ENCODE data around the gene ORAI3. TPM values are rescaled to one million over a fixed set of nuclear protein-coding genes. Genes with fewer than 3 reads are reported as not detected.

Gene ORAI3
- total and polyA plus RNA-seq, 2 of the 13 experiments (the other 11 are each of a cell fraction or from before 2014, with no cell fraction given), result 11.4 to 32.0 TPM

DNA sequence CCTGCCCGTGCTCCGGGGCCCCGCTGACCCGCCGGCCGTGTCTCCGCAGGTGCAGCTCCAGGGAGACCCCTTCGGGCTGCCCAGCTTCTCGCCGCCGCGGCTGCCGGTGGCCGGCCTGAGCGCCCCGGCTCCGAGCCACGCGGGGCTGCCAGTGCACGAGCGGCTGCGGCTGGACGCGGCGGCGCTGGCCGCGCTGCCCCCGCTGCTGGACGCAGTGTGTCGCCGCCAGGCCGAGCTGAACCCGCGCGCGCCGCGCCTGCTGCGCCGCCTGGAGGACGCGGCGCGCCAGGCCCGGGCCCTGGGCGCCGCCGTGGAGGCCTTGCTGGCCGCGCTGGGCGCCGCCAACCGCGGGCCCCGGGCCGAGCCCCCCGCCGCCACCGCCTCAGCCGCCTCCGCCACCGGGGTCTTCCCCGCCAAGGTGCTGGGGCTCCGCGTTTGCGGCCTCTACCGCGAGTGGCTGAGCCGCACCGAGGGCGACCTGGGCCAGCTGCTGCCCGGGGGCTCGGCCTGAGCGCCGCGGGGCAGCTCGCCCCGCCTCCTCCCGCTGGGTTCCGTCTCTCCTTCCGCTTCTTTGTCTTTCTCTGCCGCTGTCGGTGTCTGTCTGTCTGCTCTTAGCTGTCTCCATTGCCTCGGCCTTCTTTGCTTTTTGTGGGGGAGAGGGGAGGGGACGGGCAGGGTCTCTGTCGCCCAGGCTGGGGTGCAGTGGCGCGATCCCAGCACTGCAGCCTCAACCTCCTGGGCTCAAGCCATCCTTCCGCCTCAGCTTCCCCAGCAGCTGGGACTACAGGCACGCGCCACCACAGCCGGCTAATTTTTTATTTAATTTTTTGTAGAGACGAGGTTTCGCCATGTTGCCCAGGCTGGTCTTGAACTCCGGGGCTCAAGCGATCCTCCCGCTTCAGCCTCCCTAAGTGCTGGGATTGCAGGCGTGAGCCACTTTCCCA lies 46.6 kb upstream of the ORAI3 start (continued):
- no peak for TF ChIP-seq STAT6 (CRISPR knock-in tag; IDR thresholded peaks at IDR 0.05; ENCODE audit: borderline replicate concordance)
- TF ChIP-seq, protein P1, sequence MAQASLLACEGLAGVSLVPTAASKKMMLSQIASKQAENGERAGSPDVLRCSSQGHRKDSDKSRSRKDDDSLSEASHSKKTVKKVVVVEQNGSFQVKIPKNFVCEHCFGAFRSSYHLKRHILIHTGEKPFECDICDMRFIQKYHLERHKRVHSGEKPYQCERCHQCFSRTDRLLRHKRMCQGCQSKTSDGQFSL (CRISPR knock-in tag; IDR thresholded peaks at IDR 0.05), result 0 out of 2 replicates have a peak, but pooled peaks have one; percentile 21
- TF ChIP-seq, protein P2, sequence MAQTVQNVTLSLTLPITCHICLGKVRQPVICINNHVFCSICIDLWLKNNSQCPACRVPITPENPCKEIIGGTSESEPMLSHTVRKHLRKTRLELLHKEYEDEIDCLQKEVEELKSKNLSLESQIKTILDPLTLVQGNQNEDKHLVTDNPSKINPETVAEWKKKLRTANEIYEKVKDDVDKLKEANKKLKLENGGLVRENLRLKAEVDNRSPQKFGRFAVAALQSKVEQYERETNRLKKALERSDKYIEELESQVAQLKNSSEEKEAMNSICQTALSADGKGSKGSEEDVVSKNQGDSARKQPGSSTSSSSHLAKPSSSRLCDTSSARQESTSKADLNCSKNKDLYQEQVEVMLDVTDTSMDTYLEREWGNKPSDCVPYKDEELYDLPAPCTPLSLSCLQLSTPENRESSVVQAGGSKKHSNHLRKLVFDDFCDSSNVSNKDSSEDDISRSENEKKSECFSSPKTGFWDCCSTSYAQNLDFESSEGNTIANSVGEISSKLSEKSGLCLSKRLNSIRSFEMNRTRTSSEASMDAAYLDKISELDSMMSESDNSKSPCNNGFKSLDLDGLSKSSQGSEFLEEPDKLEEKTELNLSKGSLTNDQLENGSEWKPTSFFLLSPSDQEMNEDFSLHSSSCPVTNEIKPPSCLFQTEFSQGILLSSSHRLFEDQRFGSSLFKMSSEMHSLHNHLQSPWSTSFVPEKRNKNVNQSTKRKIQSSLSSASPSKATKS (CRISPR knock-in tag; IDR thresholded peaks at IDR 0.05), result no peak
- peak; percentile 34 for TF ChIP-seq POLR2AphosphoS5 (IDR thresholded peaks at IDR 0.05; ENCODE audit: low read depth, low read length)
- no peak for TF ChIP-seq KDM5A (IDR thresholded peaks at IDR 0.05; ENCODE audit: borderline replicate concordance, low read length)
- TF ChIP-seq, protein P3, sequence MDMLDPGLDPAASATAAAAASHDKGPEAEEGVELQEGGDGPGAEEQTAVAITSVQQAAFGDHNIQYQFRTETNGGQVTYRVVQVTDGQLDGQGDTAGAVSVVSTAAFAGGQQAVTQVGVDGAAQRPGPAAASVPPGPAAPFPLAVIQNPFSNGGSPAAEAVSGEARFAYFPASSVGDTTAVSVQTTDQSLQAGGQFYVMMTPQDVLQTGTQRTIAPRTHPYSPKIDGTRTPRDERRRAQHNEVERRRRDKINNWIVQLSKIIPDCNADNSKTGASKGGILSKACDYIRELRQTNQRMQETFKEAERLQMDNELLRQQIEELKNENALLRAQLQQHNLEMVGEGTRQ (IDR thresholded peaks at IDR 0.05; ENCODE audit: low read depth, low read length), result no peak
- TF ChIP-seq, protein P3 (CRISPR knock-in tag; IDR thresholded peaks at IDR 0.05; ENCODE audit: borderline replicate concordance), result no peak
- no peak; the same call in 1 of the 2 replicates for TF ChIP-seq SALL1 (CRISPR knock-in tag; IDR thresholded peaks at IDR 0.05)
- TF ChIP-seq, protein P4, sequence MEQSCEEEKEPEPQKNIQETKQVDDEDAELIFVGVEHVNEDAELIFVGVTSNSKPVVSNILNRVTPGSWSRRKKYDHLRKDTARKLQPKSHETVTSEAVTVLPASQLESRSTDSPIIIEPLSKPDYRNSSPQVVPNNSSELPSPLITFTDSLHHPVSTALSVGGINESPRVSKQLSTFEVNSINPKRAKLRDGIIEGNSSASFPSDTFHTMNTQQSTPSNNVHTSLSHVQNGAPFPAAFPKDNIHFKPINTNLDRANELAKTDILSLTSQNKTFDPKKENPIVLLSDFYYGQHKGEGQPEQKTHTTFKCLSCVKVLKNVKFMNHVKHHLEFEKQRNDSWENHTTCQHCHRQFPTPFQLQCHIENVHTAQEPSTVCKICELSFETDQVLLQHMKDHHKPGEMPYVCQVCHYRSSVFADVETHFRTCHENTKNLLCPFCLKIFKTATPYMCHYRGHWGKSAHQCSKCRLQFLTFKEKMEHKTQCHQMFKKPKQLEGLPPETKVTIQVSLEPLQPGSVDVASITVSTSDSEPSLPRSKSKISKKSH (CRISPR knock-in tag; IDR thresholded peaks at IDR 0.05; ENCODE audit: borderline replicate concordance), result peak; percentile 43; the same call in 1 of the 2 replicates
- no peak for TF ChIP-seq NR2F6 (IDR thresholded peaks at IDR 0.05)
- TF ChIP-seq NR2F6 (CRISPR knock-in tag; IDR thresholded peaks at IDR 0.05), result no peak
- TF ChIP-seq ZBTB42 (CRISPR knock-in tag; IDR thresholded peaks at IDR 0.05), result no peak
- 0 out of 2 replicates have a peak, but pooled peaks have one; percentile 31 for TF ChIP-seq ZNF333 (CRISPR knock-in tag; IDR thresholded peaks at IDR 0.05; ENCODE audit: borderline replicate concordance)
- TF ChIP-seq ZC3H4 (CRISPR knock-in tag; IDR thresholded peaks at IDR 0.05; ENCODE audit: borderline replicate concordance), result no peak
- no peak for TF ChIP-seq MAZ (IDR thresholded peaks at IDR 0.05; ENCODE audit: borderline replicate concordance, low read depth, low read length)
- 0 out of 2 replicates have a peak, but pooled peaks have one; percentile 29 for TF ChIP-seq MAZ (CRISPR knock-in tag; IDR thresholded peaks at IDR 0.05; ENCODE audit: low read depth)
- 0 out of 2 replicates have a peak, but pooled peaks have one; percentile 19 for TF ChIP-seq SALL2 (CRISPR knock-in tag; IDR thresholded peaks at IDR 0.05)
- no peak for TF ChIP-seq ZMAT5 (CRISPR knock-in tag; IDR thresholded peaks at IDR 0.05; ENCODE audit: borderline replicate concordance, low read depth)
- no peak for TF ChIP-seq ZNF282 (IDR thresholded peaks at IDR 0.05; ENCODE audit: partially characterized antibody)
